ENCODE results near the gene SSH2. TPM values are rescaled to one million over a fixed set of nuclear protein-coding genes. Genes with fewer than 3 reads are reported as not detected.

Gene SSH2
- polyA plus RNA-seq, 3 donors = 31.9 to 66.6 (median 54.0) TPM

- no peak overlapping the region for H2AFZ ChIP-seq (ENCODE audit: insufficient read depth, low read depth, low read length, poor library complexity, severe bottlenecking)
- no peaks in the 10 kb centered on the region for H3K36me3 ChIP-seq (replicated peaks in 1 of 2; ENCODE audit: control insufficient read depth in 1 of 2, insufficient read depth in 2 of 2, low read length in 2 of 2)
- no peak overlapping the region for H3K9ac ChIP-seq (ENCODE audit: insufficient read depth, low read length, poor library complexity, severe bottlenecking)
- no peaks in the 10 kb centered on the region for H4K20me1 ChIP-seq (ENCODE audit: insufficient read depth, low read length)
- H3K9me3 Mint-ChIP-seq = no peaks in the 10 kb centered on the region
- no peak overlapping the region for H3K4me3 Mint-ChIP-seq
- H3K4me2 ChIP-seq (replicated peaks; ENCODE audit: extremely low read depth, low read length, poor library complexity, severe bottlenecking) = no peak overlapping the region
- 94% methylated on average over 2 of the region's 6 CpGs for WGBS (ENCODE audit: insufficient coverage)
- no peak overlapping the region for H3K27ac ChIP-seq (ENCODE audit: low read depth in 1 of 2, low read length in 2 of 2)
- no peaks in the 10 kb centered on the region for H3K27me3 ChIP-seq (ENCODE audit: control insufficient read depth in 2 of 2, insufficient read depth in 2 of 2, low read length in 2 of 2)
- peaks cover 3 to 10% (median 7%) of the 10 kb centered on the region in 3 donors for H3K27me3 Mint-ChIP-seq (ENCODE audit: low read depth in 3 of 3)
- H3K9me3 ChIP-seq (replicated peaks in 1 of 2; ENCODE audit: control insufficient read depth in 1 of 2, insufficient read depth in 1 of 2, low read length in 2 of 2) = no peaks in the 10 kb centered on the region
- no peaks in the 10 kb centered on the region for H3K36me3 Mint-ChIP-seq
- DNase-seq = no peak
- no peak overlapping the region for H3K27ac Mint-ChIP-seq
- no peaks in the 10 kb centered on the region for H3K4me1 Mint-ChIP-seq
- no peak overlapping the region for H3K4me3 ChIP-seq (replicated peaks in 1 of 3; ENCODE audit: low read depth in 2 of 3, low read length in 3 of 3)
- H3K4me1 ChIP-seq (ENCODE audit: control insufficient read depth in 1 of 2, insufficient read depth in 2 of 2, low read length in 2 of 2) = no peaks in the 10 kb centered on the region
- H3K79me2 ChIP-seq (ENCODE audit: insufficient read depth, low read length) = no peaks in the 10 kb centered on the region
- intact Hi-C loops (cut with micrococcal nuclease) = no loop called here
- TF ChIP-seq CTCF (IDR thresholded peaks at IDR 0.05) = no peak
Measured at GRCh38 chr17:29603109-29603674, 326.8 kb downstream of the SSH2 start.

- TF ChIP-seq CTCF (IDR thresholded peaks at IDR 0.05) = no peak
- Histone ChIP-seq H3K9ac (ENCODE audit: insufficient read depth, low read length, poor library complexity, severe bottlenecking) (no peak overlapping the region), H2AFZ (ENCODE audit: insufficient read depth, low read depth, low read length, poor library complexity, severe bottlenecking) (no peak overlapping the region), H3K4me3 (replicated peaks in 1 of 3; ENCODE audit: low read depth in 2 of 3, low read length in 3 of 3) (no peak overlapping the region), H3K27ac (ENCODE audit: low read depth in 1 of 2, low read length in 2 of 2) (no peak overlapping the region), H3K36me3 (replicated peaks in 1 of 2; ENCODE audit: control insufficient read depth in 1 of 2, insufficient read depth in 2 of 2, low read length in 2 of 2) (no peaks in the 10 kb centered on the region), H3K4me1 (ENCODE audit: control insufficient read depth in 1 of 2, insufficient read depth in 2 of 2, low read length in 2 of 2) (peaks cover 11 to 14% of the 10 kb centered on the region in 2 donors), H3K9me3 (replicated peaks in 1 of 2; ENCODE audit: control insufficient read depth in 1 of 2, insufficient read depth in 1 of 2, low read length in 2 of 2) (no peaks in the 10 kb centered on the region), H3K79me2 (ENCODE audit: insufficient read depth, low read length) (no peaks in the 10 kb centered on the region), H3K4me2 (replicated peaks; ENCODE audit: extremely low read depth, low read length, poor library complexity, severe bottlenecking) (no peak overlapping the region), H4K20me1 (ENCODE audit: insufficient read depth, low read length) (no peaks in the 10 kb centered on the region), H3K27me3 (ENCODE audit: control insufficient read depth in 2 of 2, insufficient read depth in 2 of 2, low read length in 2 of 2) (peaks cover 2 to 19% of the 10 kb centered on the region in 2 donors)
- no peak overlapping the region for H3K4me3 Mint-ChIP-seq
- H3K36me3 Mint-ChIP-seq = no peaks in the 10 kb centered on the region
- WGBS (ENCODE audit: insufficient coverage) = 92% methylated on average over 10 of the region's 13 CpGs
- no peak for DNase-seq
- peaks cover 11% of the 10 kb centered on the region for H3K4me1 Mint-ChIP-seq
- H3K27me3 Mint-ChIP-seq (ENCODE audit: low read depth in 3 of 3) = peaks cover 25 to 28% (median 27%) of the 10 kb centered on the region in 3 donors
- peaks cover 0 to 3% (median 0%) of the 10 kb centered on the region in 7 donors for H3K9me3 Mint-ChIP-seq
- intact Hi-C loops (cut with micrococcal nuclease) = no loop called here
- H3K27ac Mint-ChIP-seq = no peak overlapping the region
Measured at GRCh38 chr17:29597361-29598172, 332.5 kb downstream of the SSH2 start.
